ENCODE results near the gene MXRA7.

DNA sequence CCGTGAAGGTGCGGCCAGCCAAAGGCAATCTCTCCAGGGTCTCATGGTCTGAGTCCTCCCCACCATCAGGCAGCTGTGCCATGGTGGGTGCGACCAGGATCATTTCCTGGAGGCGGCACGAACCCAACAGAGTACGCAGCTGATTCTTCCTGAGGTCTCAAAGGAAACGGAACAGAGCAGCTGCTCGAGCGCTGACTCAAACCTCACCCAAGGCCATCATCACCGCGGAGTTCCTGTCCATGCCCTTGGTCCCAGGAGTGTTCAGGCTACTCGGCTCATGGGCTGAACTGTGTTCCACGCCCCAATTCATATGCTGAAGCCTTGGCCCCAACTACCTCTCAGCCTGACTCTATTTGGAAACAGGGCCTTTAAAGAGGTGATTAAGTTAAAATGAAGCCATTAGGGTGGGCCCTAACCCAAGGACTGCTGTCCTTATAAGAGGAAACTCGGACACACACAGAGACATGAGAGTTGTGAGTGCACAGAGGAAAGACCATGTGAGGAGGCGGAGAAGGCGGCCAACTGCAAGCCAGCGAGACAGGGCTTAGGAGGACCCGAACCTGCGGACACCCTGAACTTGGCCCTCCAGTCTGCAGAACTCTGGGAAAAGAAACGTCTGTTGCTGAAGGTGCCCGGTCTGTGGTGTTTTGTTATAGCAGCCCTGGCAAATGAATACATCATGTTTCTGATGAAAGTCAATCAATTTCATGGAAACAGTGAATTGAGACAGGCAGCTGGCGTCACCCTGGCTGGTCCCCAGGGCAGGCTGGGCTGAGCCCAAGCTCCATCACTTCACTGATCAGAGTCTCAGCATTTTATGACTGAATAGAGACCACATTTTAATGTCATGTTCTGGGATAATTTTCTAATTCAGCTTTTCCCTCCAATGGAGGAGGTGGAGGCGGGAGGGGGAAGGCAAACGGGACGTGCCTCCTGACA is 13.7 kb downstream of the MXRA7 start:
- TF ChIP-seq CTCF (IDR thresholded peaks at IDR 0.05; ENCODE audit: borderline replicate concordance, extremely low read depth, low read length, poor library complexity, severe bottlenecking) (no peak), EZH2 (IDR thresholded peaks at IDR 0.05; ENCODE audit: borderline replicate concordance, low read depth, low read length, severe bottlenecking) (no peak)
